Glutamatergic neuron (in vitro differentiated cells): ENCODE results near the gene TSHR. TPM values are rescaled to one million over a fixed set of nuclear protein-coding genes. Genes with fewer than 3 reads are reported as not detected.

Experiments used
- DNase-seq: peaks from one replicate; pipeline ENCODE4 v3.0.0; 2022
- H3K27ac Mint-ChIP-seq: one replicate; pipeline ENCODE4 v1.8.0; 2020; ENCODE audit warnings: mild to moderate bottlenecking, mixed read lengths, inconsistent platforms; ENCODE audit not compliant: unreplicated experiment
- H3K27me3 Mint-ChIP-seq: one replicate; pipeline ENCODE4 v1.8.0; 2020; ENCODE audit warnings: mild to moderate bottlenecking, moderate library complexity, mixed read lengths, inconsistent platforms; ENCODE audit not compliant: unreplicated experiment
- H3K36me3 Mint-ChIP-seq: one replicate; pipeline ENCODE4 v1.8.0; 2020; ENCODE audit warnings: mild to moderate bottlenecking, mixed read lengths, inconsistent platforms; ENCODE audit not compliant: unreplicated experiment
- H3K4me1 Mint-ChIP-seq: one replicate; pipeline ENCODE4 v1.8.0; 2020; ENCODE audit warnings: mild to moderate bottlenecking, low read depth, mixed read lengths, inconsistent platforms; ENCODE audit not compliant: unreplicated experiment
- H3K4me3 Mint-ChIP-seq: one replicate; pipeline ENCODE4 v1.8.0; 2020; ENCODE audit warnings: mild to moderate bottlenecking, mixed read lengths, inconsistent platforms; ENCODE audit not compliant: unreplicated experiment
- H3K9me3 Mint-ChIP-seq: one replicate; pipeline ENCODE4 v1.8.0; 2020; ENCODE audit warnings: mild to moderate bottlenecking, moderate library complexity, mixed read lengths, inconsistent platforms; ENCODE audit not compliant: unreplicated experiment
- CTCF ChIP-seq: fragments of 200-600 bp; sonication (generic); IDR thresholded peaks from one replicate; pipeline ENCODE4 v1.5.0; 2021; ENCODE audit not compliant: partially characterized antibody, unreplicated experiment
- total RNA-seq: library from RNA; stranded (reverse); fragmentation: NEBNext Ultra II Directional; extraction: Animal tissue kit (Norgen Biotek cat#: 25700); gene quantifications from one replicate; pipeline ENCODE4 v1.2.1, GENCODE V29; 2021; ENCODE audit not compliant: unreplicated experiment

Gene TSHR
- total RNA-seq, 1 donor from 2014 or later, result 0.74 TPM

- Mint-ChIP-seq H3K27ac (no peak overlapping the region), H3K27me3 (peaks cover 2% of the 10 kb centered on the region), H3K9me3 (peaks cover 9% of the 10 kb centered on the region), H3K4me1 (peaks cover 22% of the 10 kb centered on the region), H3K36me3 (peaks cover 9% of the 10 kb centered on the region), H3K4me3 (no peak overlapping the region)
- TF ChIP-seq CTCF, result no peak
- no peak for DNase-seq
These were observed 25.3 kb upstream of the TSHR start for GRCh38 chr14:80930095-80930494.

- no peak for TF ChIP-seq CTCF
- Mint-ChIP-seq H3K27me3 (peaks cover 2% of the 10 kb centered on the region), H3K36me3 (peaks cover 9% of the 10 kb centered on the region), H3K9me3 (peaks cover 5% of the 10 kb centered on the region), H3K4me3 (no peak overlapping the region), H3K27ac (no peak overlapping the region), H3K4me1 (peaks cover 21% of the 10 kb centered on the region)
- DNase-seq, result no peak
These were observed 24.5 kb upstream of the TSHR start for GRCh38 chr14:80930836-80931389.

GRCh38 chr14:80933282-80933681 lies 22.1 kb upstream of the TSHR start:
- no peak for DNase-seq
- H3K9me3 Mint-ChIP-seq, result peaks cover 5% of the 10 kb centered on the region

DNA sequence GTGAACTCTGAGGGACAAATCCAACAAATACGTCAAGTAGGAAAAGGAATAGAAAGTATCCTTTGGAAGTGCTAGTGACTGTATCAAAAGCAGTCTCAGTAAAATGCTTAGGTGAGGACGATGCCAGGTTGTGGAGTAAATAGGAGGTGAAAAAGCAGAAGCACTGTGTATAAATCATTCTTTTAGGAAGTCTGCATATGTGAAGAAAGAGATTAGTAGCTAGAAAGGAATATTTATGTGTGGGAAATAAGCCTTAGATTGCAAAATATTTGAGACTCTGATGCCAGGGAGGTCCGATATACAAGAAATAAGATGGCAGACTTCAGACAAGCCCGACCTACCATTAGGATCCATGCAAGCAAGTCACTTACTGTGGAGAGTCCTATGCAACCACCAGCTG lies 21.7 kb upstream of the TSHR start:
- H3K9me3 Mint-ChIP-seq, result peaks cover 4% of the 10 kb centered on the region
- no peaks in the 10 kb centered on the region for H3K27me3 Mint-ChIP-seq
- H3K36me3 Mint-ChIP-seq, result peaks cover 9% of the 10 kb centered on the region
- no peak overlapping the region for H3K4me3 Mint-ChIP-seq
- peak overlapping the region; percentile 62 for H3K27ac Mint-ChIP-seq
- DNase-seq, result no peak
- no peak for TF ChIP-seq CTCF
- peaks cover 14% of the 10 kb centered on the region for H3K4me1 Mint-ChIP-seq

More at GRCh38 chr14:80933282-80933681, 22.1 kb upstream of the TSHR start:
- Mint-ChIP-seq H3K27me3 (no peaks in the 10 kb centered on the region), H3K36me3 (peaks cover 9% of the 10 kb centered on the region), H3K4me3 (no peak overlapping the region), H3K27ac (peak overlapping the region; percentile 62), H3K4me1 (peaks cover 14% of the 10 kb centered on the region)
- no peak for TF ChIP-seq CTCF

DNA sequence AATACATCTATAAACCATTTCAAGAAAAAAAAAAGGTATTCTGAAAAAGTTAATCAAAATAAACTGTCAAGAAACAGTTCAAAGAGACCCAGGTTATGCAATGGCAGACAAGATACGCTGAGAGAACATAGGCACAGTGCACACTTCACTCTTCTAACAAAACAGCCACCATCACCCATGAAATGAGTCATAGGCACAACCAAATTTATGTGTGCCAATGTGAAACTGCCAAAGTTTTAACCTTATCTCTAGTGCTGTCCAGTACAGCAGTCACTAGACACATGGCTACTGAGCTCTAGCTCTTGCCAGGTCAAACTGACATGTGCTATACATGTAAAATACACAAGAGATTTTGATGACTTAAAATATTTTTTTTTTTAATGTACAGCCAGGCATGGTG lies 15.3 kb upstream of the TSHR start:
- no peak overlapping the region for H3K27ac Mint-ChIP-seq

More for the DNA sequence above, 15.3 kb upstream of the TSHR start:
- no peaks in the 10 kb centered on the region for H3K9me3 Mint-ChIP-seq
- H3K27me3 Mint-ChIP-seq, result no peaks in the 10 kb centered on the region
- H3K36me3 Mint-ChIP-seq, result no peaks in the 10 kb centered on the region
- DNase-seq, result no peak
- peaks cover 6% of the 10 kb centered on the region for H3K4me1 Mint-ChIP-seq
- TF ChIP-seq CTCF, result no peak
- H3K4me3 Mint-ChIP-seq, result peak overlapping the region; percentile 52
